Stomach (tissue), 9 donors: ENCODE measurements around the gene SPPL2C. TPM values are rescaled to one million over a fixed set of nuclear protein-coding genes. Genes with fewer than 3 reads are reported as not detected.

Experiments
- DNase-seq, 2 donors: peaks; one replicate each; pipeline versions ENCODE4 v3.0.0 to v3.0.0-alpha.2; 2013 to 2019
- H3K27ac ChIP-seq, 5 donors: fragments of 200-600 bp in 4 of 5; sonication (generic) in 4 of 5; one replicate each; pipeline ENCODE4 v1.5.1; 2013 to 2019; ENCODE audit warnings: mild to moderate bottlenecking in 1 of 5, moderate library complexity in 1 of 5
- H3K27me3 ChIP-seq, 3 donors: fragments of 200-600 bp; sonication (generic); one replicate each; pipeline ENCODE4 v1.5.1; 2017 to 2019; ENCODE audit warnings: mixed run types in 1 of 3
- H3K36me3 ChIP-seq, 4 donors: fragments of 200-600 bp; sonication (generic); 1 replicate in 3 of 4; 2 replicates in 1 of 4; pipeline ENCODE4 v1.5.1; 2016 to 2019
- H3K4me1 ChIP-seq, 4 donors: fragments of 200-600 bp; sonication (generic); one replicate each; pipeline ENCODE4 v1.5.1; 2016 to 2019
- H3K4me3 ChIP-seq, 4 donors: fragments of 200-600 bp; sonication (generic) in 3 of 4; one replicate each; pipeline ENCODE4 v1.5.1; 2016 to 2019; ENCODE audit warnings: mild to moderate bottlenecking in 1 of 4
- H3K9me3 ChIP-seq, 4 donors: fragments of 200-600 bp; sonication (generic); one replicate each; pipeline ENCODE4 v1.5.1; 2016 to 2019
- CTCF ChIP-seq, 7 experiments: fragments of 450-650 bp in 4 of 7; fragments of 200-600 bp in 3 of 7; sonication (generic) in 3 of 7; IDR thresholded peaks; one replicate each; pipeline ENCODE4 v1.5.1; 2016 to 2019; ENCODE audit warnings: antibody characterized with exemption in 7 of 7, control low read depth in 2 of 7, mild to moderate bottlenecking in 1 of 7
- EP300 ChIP-seq: sonication (generic); formaldehyde crosslinking; IDR thresholded peaks from one replicate; pipeline ENCODE4 v1.6.1; 2017; ENCODE audit warnings: antibody characterized with exemption
- POLR2A ChIP-seq, 4 donors: fragments of 450-650 bp; IDR thresholded peaks; one replicate each; pipeline ENCODE4 v1.6.1; 2016; ENCODE audit warnings: antibody characterized with exemption in 4 of 4, control low read depth in 2 of 4, mild to moderate bottlenecking in 1 of 4, moderate library complexity in 1 of 4
- POLR2AphosphoS5 ChIP-seq, 3 donors: sonication (generic); formaldehyde crosslinking; IDR thresholded peaks; one replicate each; pipeline ENCODE4 v1.6.1; 2016; ENCODE audit warnings: antibody characterized with exemption in 3 of 3
- WGBS, 5 donors: extraction: QIAGEN DNeasy Blood & Tissue Kit in 3 of 5; methylation state at CpG; one replicate each; pipeline versions ENCODE4 v1.1.5 to v1.1.7; 2013 to 2018; 5-methylcytosine and 5-hydroxymethylcytosine counted together
- intact Hi-C: fragments of 100-400 bp; cut with DNase I; formaldehyde crosslinking; loops from one replicate; pipeline ENCODE4 v1.15.1; 2023; ENCODE audit warnings: low total_unique reads
- polyA plus RNA-seq, 3 donors: library from polyadenylated mRNA; stranded (reverse); fragments of 200-250 nt; gene quantifications; one replicate each; pipeline ENCODE4 v1.2.3, GENCODE V29; 2013
- total RNA-seq, 5 donors: library from RNA; depleted of rRNA; stranded (reverse); fragments of >200 nt; gene quantifications; one replicate each; pipeline versions ENCODE4 v1.1.0 to v1.2.3, GENCODE V29; 2014 to 2016
- donor health status: healthy with polysubstance abuse.
- donor health status: Bipolar disorder and iron deficiency.
- donor health status: healthy.

SPPL2C gene
- total and polyA plus RNA-seq, 8 donors = not detected

GRCh38 chr17:45838751-45839295 lies 5.9 kb upstream of the SPPL2C start:
- H3K9me3 ChIP-seq = no peaks in the 10 kb centered on the region
- no peaks in the 10 kb centered on the region for H3K36me3 ChIP-seq
- peaks cover 0 to 56% (median 8%) of the 10 kb centered on the region in 3 donors for H3K27me3 ChIP-seq
- no peak for DNase-seq
- TF ChIP-seq POLR2A (IDR thresholded peaks at IDR 0.05) = no peak
- no peak for TF ChIP-seq CTCF (IDR thresholded peaks at IDR 0.05)
- no peak for TF ChIP-seq POLR2AphosphoS5 (IDR thresholded peaks at IDR 0.05)
- no peak for TF ChIP-seq EP300
- H3K27ac ChIP-seq = no peak overlapping the region
- WGBS, 5 donors = 57 to 72% (median 62%) methylated on average over 8 of the region's 8 CpGs
- no peak overlapping the region for H3K4me3 ChIP-seq
- intact Hi-C loops = no loop called here
- no peaks in the 10 kb centered on the region for H3K4me1 ChIP-seq

- DNase-seq = no peak
Observed at GRCh38 chr17:45839442-45839841, 5.2 kb upstream of the SPPL2C start.

GRCh38 chr17:45841186-45841585 lies 3.5 kb upstream of the SPPL2C start:
- Histone ChIP-seq H3K36me3 (no peaks in the 10 kb centered on the region), H3K4me1 (no peaks in the 10 kb centered on the region), H3K4me3 (no peak overlapping the region), H3K9me3 (no peaks in the 10 kb centered on the region), H3K27ac (no peak overlapping the region), H3K27me3 (peaks cover 0 to 45% (median 8%) of the 10 kb centered on the region in 3 donors)
- no peak for DNase-seq
- no peak for TF ChIP-seq CTCF (IDR thresholded peaks at IDR 0.05)
- TF ChIP-seq POLR2A (IDR thresholded peaks at IDR 0.05) = no peak
- no peak for TF ChIP-seq POLR2AphosphoS5 (IDR thresholded peaks at IDR 0.05)
- TF ChIP-seq EP300 = no peak
- 68 to 76% (median 72%) methylated on average over 9 of the region's 9 CpGs for WGBS, 5 donors
- intact Hi-C loops = no loop called here

More at GRCh38 chr17:45839442-45839841, 5.2 kb upstream of the SPPL2C start:
- no peak overlapping the region for H3K27ac ChIP-seq
- H3K4me1 ChIP-seq = no peaks in the 10 kb centered on the region
- no peaks in the 10 kb centered on the region for H3K9me3 ChIP-seq
- TF ChIP-seq EP300 (no peak), POLR2AphosphoS5 (IDR thresholded peaks at IDR 0.05) (no peak), POLR2A (IDR thresholded peaks at IDR 0.05) (no peak), CTCF (IDR thresholded peaks at IDR 0.05) (no peak)
- 73 to 89% (median 81%) methylated on average over 3 to 4 of the region's 4 CpGs for WGBS, 5 donors
- intact Hi-C loops = no loop called here
- peaks cover 0 to 51% (median 8%) of the 10 kb centered on the region in 3 donors for H3K27me3 ChIP-seq
- no peaks in the 10 kb centered on the region for H3K36me3 ChIP-seq
- H3K4me3 ChIP-seq = no peak overlapping the region

GRCh38 chr17:45841883-45842525 lies 2.7 kb upstream of the SPPL2C start:
- no peak for DNase-seq
- Histone ChIP-seq H3K4me1 (no peaks in the 10 kb centered on the region), H3K27me3 (peaks cover 0 to 44% (median 8%) of the 10 kb centered on the region in 3 donors), H3K9me3 (no peaks in the 10 kb centered on the region), H3K4me3 (no peak overlapping the region), H3K36me3 (no peaks in the 10 kb centered on the region), H3K27ac (no peak overlapping the region)
- TF ChIP-seq POLR2AphosphoS5 (IDR thresholded peaks at IDR 0.05) (no peak), EP300 (no peak)
- intact Hi-C loops = no loop called here
- WGBS, 5 donors = 44 to 53% (median 47%) methylated on average over 7 of the region's 7 CpGs

GRCh38 chr17:45843722-45844121 lies 959 bp upstream of the SPPL2C start:
- DNase-seq = no peak
- 82 to 89% (median 87%) methylated on average over 4 of the region's 4 CpGs for WGBS, 5 donors
- H3K27me3 ChIP-seq = peaks cover 0 to 33% (median 3%) of the 10 kb centered on the region in 3 donors

More at GRCh38 chr17:45843722-45844121, 959 bp upstream of the SPPL2C start:
- H3K27ac ChIP-seq = no peak overlapping the region
- H3K4me3 ChIP-seq = no peak overlapping the region
- TF ChIP-seq EP300 (no peak), CTCF (IDR thresholded peaks at IDR 0.05) (no peak), POLR2A (IDR thresholded peaks at IDR 0.05) (no peak), POLR2AphosphoS5 (IDR thresholded peaks at IDR 0.05) (no peak)
- no peaks in the 10 kb centered on the region for H3K4me1 ChIP-seq
- intact Hi-C loops = no loop called here
- no peaks in the 10 kb centered on the region for H3K9me3 ChIP-seq
- H3K36me3 ChIP-seq = no peaks in the 10 kb centered on the region
